Uterus (tissue), 4 donors: ENCODE measurements around the gene EMILIN3. TPM values are rescaled to one million over a fixed set of nuclear protein-coding genes. Genes with fewer than 3 reads are reported as not detected.
A peak's percentile ranks its signal among the peaks of the same experiment; 100 is the strongest.

ENCODE experiments used
- DNase-seq, 2 donors: peaks; one replicate each; pipeline ENCODE4 v3.0.0-alpha.2; 2019 to 2020
- H3K27ac ChIP-seq, 2 donors: fragments of 200-600 bp; sonication (generic); 1 replicate in 1 of 2; 2 replicates in 1 of 2; pipeline ENCODE4 v1.5.1; 2016 to 2018
- H3K27me3 ChIP-seq, 2 donors: fragments of 200-600 bp; sonication (generic); one replicate each; pipeline ENCODE4 v1.5.1; 2018 to 2019; ENCODE audit warnings: control low read depth in 1 of 2
- H3K36me3 ChIP-seq, 2 donors: fragments of 200-600 bp; sonication (generic); one replicate each; pipeline ENCODE4 v1.5.1; 2019; ENCODE audit warnings: control low read depth in 1 of 2
- H3K4me1 ChIP-seq, 2 donors: fragments of 200-600 bp; sonication (generic); one replicate each; pipeline ENCODE4 v1.5.1; 2018 to 2019; ENCODE audit warnings: control low read depth in 1 of 2
- H3K4me3 ChIP-seq, 2 donors: fragments of 200-600 bp; sonication (generic); 1 replicate in 1 of 2; 2 replicates in 1 of 2; pipeline ENCODE4 v1.5.1; 2018 to 2019; ENCODE audit warnings: mild to moderate bottlenecking in 1 of 2
- H3K9me3 ChIP-seq, 2 donors: fragments of 200-600 bp; sonication (generic); one replicate each; pipeline ENCODE4 v1.5.1; 2019; ENCODE audit warnings: control low read depth in 1 of 2
- POLR2A ChIP-seq, 2 donors: fragments of 450-650 bp; IDR thresholded peaks; one replicate each; pipeline ENCODE4 v1.6.1; 2016; ENCODE audit warnings: antibody characterized with exemption in 2 of 2, mild to moderate bottlenecking in 1 of 2, moderate library complexity in 1 of 2
- intact Hi-C: fragments of 100-400 bp; cut with DNase I; formaldehyde crosslinking; loops from one replicate; pipeline ENCODE4 v1.15.1; 2023; ENCODE audit warnings: low total_unique reads
- total RNA-seq, 4 donors: library from RNA; depleted of rRNA in 3 of 4; stranded (reverse); fragments of >200 nt in 3 of 4; gene quantifications; one replicate each; pipeline versions ENCODE4 v1.1.0 to v1.2.4, GENCODE V29; 2014 to 2023
- TF ChIP-seq, protein P1 (sequence below), 4 experiments: fragments of 200-600 bp in 2 of 4; fragments of 450-650 bp in 2 of 4; sonication (generic) in 2 of 4; IDR thresholded peaks; one replicate each; pipeline ENCODE4 v1.5.1; 2016 to 2019; ENCODE audit warnings: antibody characterized with exemption in 4 of 4, mild to moderate bottlenecking in 2 of 4, moderate library complexity in 1 of 4
- donor health status: DM: yes; HTN: yes; CAD: no.

Gene EMILIN3
- total RNA-seq, 4 donors from 2014 or later: 0.29 to 53.0 (median 2.4) TPM

DNA sequence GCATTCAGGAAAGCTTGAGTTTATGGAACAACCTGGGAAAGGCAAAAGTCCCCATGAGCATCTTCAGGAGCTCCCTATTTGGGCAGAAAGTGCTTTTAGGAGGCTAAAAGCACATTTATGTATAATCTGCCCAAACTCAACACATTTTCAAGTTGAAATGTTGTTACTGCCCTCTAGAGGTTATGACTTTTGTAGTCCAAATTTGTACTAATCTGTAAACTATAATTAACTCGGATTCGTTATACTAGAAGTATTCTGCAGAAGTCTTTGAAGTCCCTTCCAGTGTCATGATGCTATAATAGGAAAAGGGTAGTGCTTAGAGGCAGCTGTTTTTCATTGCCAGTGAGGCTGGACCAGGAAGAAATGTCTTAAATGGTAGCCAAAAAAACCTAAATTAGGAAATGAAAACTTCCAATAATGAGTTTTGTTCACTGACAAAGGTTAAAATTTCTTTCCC is 44.8 kb upstream of the EMILIN3 start:
- peak overlapping the region; percentile 64 to 71 for H3K27ac ChIP-seq
- TF ChIP-seq, protein P1, sequence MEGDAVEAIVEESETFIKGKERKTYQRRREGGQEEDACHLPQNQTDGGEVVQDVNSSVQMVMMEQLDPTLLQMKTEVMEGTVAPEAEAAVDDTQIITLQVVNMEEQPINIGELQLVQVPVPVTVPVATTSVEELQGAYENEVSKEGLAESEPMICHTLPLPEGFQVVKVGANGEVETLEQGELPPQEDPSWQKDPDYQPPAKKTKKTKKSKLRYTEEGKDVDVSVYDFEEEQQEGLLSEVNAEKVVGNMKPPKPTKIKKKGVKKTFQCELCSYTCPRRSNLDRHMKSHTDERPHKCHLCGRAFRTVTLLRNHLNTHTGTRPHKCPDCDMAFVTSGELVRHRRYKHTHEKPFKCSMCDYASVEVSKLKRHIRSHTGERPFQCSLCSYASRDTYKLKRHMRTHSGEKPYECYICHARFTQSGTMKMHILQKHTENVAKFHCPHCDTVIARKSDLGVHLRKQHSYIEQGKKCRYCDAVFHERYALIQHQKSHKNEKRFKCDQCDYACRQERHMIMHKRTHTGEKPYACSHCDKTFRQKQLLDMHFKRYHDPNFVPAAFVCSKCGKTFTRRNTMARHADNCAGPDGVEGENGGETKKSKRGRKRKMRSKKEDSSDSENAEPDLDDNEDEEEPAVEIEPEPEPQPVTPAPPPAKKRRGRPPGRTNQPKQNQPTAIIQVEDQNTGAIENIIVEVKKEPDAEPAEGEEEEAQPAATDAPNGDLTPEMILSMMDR (IDR thresholded peaks at IDR 0.05): peak; percentile 34 to 56 (median 35)
- no peak for TF ChIP-seq POLR2A (IDR thresholded peaks at IDR 0.05)
- intact Hi-C loops: loop anchor here (10.0 kb wide), 1 partner anchor 67 kb away; the partner anchor contains the start of gene LPIN3
- H3K4me3 ChIP-seq: no peak overlapping the region
- no peaks in the 10 kb centered on the region for H3K27me3 ChIP-seq
- no peaks in the 10 kb centered on the region for H3K36me3 ChIP-seq
- no peaks in the 10 kb centered on the region for H3K4me1 ChIP-seq
- H3K9me3 ChIP-seq: no peaks in the 10 kb centered on the region
- DNase-seq: no peak

DNA sequence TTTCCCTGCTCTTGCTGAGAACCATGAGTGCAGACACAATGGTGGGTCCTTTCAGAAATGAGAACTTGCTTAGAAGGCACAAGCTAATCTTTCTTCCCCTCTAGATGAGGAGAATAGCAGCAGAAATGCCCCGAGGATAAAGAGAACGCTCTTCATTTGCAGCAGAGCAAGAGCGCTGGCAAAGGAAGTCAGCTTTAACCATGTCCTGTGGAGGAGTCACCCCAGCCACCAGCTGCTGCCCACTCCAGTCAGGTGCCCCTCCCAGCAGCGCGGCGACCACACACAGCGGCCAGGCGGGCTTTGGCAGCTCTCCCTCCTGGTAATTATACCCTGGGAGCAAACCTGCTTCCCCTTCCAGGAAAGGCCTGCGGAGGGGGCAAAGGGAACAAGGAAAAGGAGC is 42.4 kb upstream of the EMILIN3 start:
- Histone ChIP-seq H3K27ac (no peak overlapping the region), H3K4me3 (no peak overlapping the region), H3K4me1 (no peaks in the 10 kb centered on the region), H3K36me3 (no peaks in the 10 kb centered on the region), H3K9me3 (no peaks in the 10 kb centered on the region), H3K27me3 (no peaks in the 10 kb centered on the region)
- intact Hi-C loops: no loop called here
- DNase-seq: no peak
- no peak for TF ChIP-seq POLR2A (IDR thresholded peaks at IDR 0.05)
- TF ChIP-seq, protein P1 (IDR thresholded peaks at IDR 0.05): no peak

DNA sequence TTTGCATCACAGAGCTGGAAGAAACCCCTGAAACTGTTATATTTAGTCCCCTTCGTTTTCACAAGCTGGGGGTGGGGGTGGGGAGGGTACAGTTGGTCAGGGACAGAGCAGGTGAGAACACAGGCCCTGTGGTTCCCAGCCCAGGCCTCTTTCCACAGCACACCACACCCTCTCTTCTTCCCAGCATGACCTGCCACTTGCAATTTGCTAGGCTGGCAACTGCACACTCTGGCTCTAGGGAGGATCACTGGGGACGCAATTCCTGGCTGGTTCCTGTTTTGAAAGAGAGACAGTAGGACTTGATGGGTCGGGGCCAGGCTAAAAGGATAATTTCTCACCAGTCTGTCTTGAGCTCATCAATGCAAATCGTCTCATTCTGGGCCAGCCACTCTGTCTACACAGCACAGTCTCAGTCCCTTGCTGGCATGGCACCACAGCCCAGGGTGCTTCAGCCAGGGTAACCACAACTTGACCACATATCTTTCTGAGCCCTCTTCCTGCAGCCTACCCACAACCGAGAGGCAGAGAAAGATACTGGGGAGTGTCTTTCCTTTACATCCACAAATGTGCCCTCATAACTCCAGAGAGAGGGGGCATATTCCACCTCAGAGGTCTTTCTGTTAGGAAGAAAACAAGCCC is 41.7 kb upstream of the EMILIN3 start:
- TF ChIP-seq, protein P1 (IDR thresholded peaks at IDR 0.05): no peak
- no peak for TF ChIP-seq POLR2A (IDR thresholded peaks at IDR 0.05)
- no peak overlapping the region for H3K27ac ChIP-seq
- H3K9me3 ChIP-seq: no peaks in the 10 kb centered on the region
- DNase-seq: no peak
- H3K4me1 ChIP-seq: no peaks in the 10 kb centered on the region
- no peaks in the 10 kb centered on the region for H3K36me3 ChIP-seq
- H3K27me3 ChIP-seq: no peaks in the 10 kb centered on the region
- no peak overlapping the region for H3K4me3 ChIP-seq
- intact Hi-C loops: no loop called here

DNA sequence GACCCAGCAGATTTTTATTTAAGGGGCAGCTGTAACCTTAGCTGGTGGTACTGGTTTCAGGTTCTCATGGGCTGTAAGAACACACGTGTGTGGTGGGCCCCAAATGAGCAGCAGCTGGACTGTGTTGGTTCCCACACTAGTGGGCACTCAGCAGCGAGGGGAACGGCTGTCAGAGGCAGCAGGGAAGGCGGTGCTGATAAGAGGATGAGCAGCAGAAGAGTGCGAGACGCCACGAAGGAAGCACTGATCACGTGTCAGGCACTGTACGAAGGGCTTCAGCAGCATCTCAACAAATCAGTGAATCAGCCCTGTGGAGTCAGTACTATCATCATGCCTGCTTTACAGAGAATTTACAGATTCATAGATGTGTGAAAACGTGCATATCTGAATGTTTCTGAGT is 41.0 kb upstream of the EMILIN3 start:
- no peak overlapping the region for H3K4me3 ChIP-seq
- no peaks in the 10 kb centered on the region for H3K27me3 ChIP-seq
- no peaks in the 10 kb centered on the region for H3K9me3 ChIP-seq
- TF ChIP-seq POLR2A (IDR thresholded peaks at IDR 0.05): no peak
- TF ChIP-seq, protein P1 (IDR thresholded peaks at IDR 0.05): no peak
- no peak for DNase-seq
- H3K27ac ChIP-seq: no peak overlapping the region
- intact Hi-C loops: no loop called here
- no peaks in the 10 kb centered on the region for H3K4me1 ChIP-seq
- H3K36me3 ChIP-seq: no peaks in the 10 kb centered on the region

DNA sequence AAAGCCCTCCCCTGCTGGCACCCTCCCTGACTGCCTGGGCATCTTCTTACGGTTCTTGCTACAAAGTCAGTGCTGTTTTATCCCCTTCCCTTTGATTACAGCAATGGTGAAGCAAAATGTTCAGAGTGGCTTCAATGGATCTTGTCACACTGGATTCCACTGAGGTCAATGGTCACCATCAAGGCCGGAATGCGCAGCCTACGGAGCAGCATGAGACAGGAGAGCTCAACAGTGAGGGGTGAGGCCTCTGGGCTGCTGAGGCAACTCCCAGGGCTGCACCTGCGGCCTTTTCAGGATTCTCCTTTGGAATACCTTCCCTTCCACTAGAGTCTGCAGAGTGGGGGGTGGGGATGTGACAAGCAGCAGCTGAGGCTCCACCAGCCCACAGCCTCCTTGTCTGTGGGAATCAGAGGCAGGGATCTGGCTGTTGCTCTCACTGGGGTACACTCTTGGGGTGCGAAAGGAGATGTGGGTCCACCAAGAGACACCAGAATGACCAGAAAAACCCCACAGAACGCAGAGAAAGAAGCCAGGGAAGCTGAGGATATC is 40.4 kb upstream of the EMILIN3 start:
- Histone ChIP-seq H3K36me3 (no peaks in the 10 kb centered on the region), H3K27ac (no peak overlapping the region)
- no peak for DNase-seq

More for the DNA sequence above, 40.4 kb upstream of the EMILIN3 start:
- TF ChIP-seq POLR2A (IDR thresholded peaks at IDR 0.05): no peak
- TF ChIP-seq, protein P1 (IDR thresholded peaks at IDR 0.05): no peak
- Histone ChIP-seq H3K27me3 (no peaks in the 10 kb centered on the region), H3K9me3 (no peaks in the 10 kb centered on the region), H3K4me1 (no peaks in the 10 kb centered on the region), H3K4me3 (no peak overlapping the region)
- intact Hi-C loops: no loop called here
